Erythroblast (primary cell): ENCODE data around the gene IFI16.
"Not testable (repeated sequence)": the region's sequence is repeated elsewhere in the genome, so short reads cannot be mapped to it uniquely, and the experiment has no call there.

Experiments used
- DNase-seq, 2 experiments: peaks; one replicate each; lab custom pipeline; 2025; lab: John Stamatoyannopoulos, UW
- GATA1 ChIP-seq: IDR thresholded peaks from 2 replicates; pipeline ENCODE4 v1.6.1; 2011; ENCODE audit warnings: low read depth, mild to moderate bottlenecking, control low read depth, low read length, moderate library complexity
- POLR2A ChIP-seq: IDR thresholded peaks from 2 replicates; pipeline ENCODE4 v1.6.1; 2011; ENCODE audit warnings: mild to moderate bottlenecking, low read length

The IFI16 gene

GRCh38 chr1:159089184-159089791 lies 79.6 kb downstream of the IFI16 start:
- TF ChIP-seq GATA1 (no peak), POLR2A (no peak)
- DNase-seq = peak; percentile 23 to 61

DNA sequence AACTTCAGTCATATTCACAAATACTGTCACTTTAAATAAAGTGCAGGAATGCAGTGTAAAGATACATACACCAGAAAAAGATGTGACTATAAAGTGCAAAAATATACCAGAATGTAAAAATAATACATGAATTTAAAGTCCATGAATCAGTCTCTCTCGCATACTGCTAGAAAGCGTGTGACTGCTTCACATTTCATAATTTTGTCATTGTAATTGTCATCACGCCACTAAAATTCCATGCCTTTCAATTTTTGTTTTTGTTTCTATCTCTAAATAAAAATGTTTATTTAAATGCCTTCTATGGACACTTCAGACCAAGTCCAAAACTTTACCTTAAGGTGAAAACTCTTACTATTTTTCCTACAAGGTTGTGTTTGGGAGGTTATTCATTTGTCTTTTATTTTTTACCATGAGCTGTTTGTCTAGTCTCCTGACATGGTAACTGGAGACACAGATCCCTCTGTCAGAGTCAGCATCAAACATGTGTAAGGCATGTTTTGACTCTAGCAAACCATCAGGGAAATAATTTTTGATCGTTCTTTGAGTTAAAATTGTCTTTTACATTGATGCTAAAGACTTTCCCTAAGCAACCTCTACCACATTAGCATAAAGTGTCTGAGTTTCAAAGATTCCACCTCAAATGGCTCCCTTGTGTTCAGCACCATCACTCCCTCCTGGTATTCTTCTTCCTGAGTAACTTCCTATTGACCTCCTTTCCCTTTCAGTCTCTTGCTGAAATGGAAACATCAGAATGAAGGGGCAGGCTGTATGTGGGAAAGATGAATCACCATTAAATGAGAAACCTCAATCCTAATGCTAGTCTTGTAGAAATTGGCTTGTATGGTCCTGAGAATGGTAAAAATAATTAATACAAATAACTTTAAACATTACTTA lies 80.8 kb downstream of the IFI16 start:
- no peak for DNase-seq
- TF ChIP-seq GATA1 (no peak), POLR2A (no peak)

DNA sequence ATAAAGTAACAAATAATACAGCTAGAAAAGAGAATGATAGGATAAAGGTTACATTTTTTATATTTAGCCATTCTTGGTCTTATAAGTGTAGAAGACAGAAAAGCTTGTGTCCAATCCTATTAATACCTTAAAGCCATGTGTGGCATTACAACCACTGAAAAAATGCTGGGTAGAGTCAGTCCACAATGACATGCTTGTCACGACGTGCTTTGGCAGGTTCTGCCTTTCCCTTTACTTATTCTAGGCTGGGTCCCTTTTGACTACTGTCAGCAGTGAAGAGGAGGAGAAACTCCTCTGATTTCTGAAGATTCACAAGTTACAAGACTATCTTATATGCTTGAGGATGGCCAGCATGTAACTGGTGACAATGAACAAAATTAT lies 81.5 kb downstream of the IFI16 start:
- DNase-seq = no peak
- no peak for TF ChIP-seq POLR2A
- TF ChIP-seq GATA1 = no peak

GRCh38 chr1:159091607-159092031 lies 81.9 kb downstream of the IFI16 start:
- TF ChIP-seq POLR2A (no peak), GATA1 (no peak)
- no peak for DNase-seq

DNA sequence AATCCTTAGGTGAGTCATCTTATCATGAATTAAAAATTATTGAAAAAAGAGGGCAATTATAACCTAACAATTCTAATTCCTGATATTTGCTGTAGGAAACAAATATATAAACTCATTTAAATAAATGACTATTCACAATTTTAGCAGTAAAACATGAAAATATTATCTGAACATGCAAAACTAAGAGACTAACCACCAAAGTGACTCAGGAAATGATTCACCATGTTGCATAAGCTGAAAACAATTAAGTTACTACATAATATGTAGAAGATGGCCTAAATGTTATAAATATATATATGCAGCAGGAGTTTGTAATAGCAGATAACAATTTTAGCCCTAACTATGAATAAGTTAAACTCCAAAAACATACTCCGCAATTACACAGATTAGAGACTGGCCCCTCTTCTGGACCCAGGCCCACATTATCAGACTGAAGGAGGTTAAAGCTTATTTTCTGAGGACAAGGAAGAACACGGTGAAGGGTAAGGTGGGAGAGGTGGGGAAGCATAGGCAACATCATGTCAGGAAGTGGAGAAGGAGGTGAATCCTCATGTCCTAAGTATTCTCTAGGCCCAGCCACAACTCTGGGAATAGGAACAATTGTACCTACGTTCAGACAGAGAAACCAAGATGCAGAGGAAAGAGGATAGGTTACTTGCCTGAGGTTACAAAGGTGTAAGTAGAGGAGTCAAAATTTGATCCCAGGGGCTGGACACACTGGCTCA lies 82.5 kb downstream of the IFI16 start:
- DNase-seq = no peak
- no peak for TF ChIP-seq GATA1
- no peak for TF ChIP-seq POLR2A

DNA sequence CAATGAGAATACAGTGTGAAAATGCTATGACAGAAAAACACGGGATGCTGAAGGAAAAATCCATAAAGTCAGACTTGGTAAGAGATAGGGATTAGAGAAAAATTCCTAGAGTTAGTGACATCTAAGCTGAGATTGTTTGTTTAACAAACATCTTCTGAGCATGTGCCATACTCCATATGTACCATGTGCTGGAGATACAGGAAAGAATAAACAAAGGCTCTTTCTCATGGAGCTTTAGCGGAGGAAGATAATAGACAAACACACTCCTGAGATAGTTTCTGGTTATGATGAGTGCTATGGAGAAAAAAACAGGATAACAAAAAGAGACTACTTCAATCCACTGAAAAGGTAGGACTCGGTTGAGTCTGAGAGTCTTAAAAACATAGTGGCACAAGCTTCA lies 88.9 kb downstream of the IFI16 start:
- DNase-seq = no peak
- TF ChIP-seq GATA1 = no peak
- no peak for TF ChIP-seq POLR2A

DNA sequence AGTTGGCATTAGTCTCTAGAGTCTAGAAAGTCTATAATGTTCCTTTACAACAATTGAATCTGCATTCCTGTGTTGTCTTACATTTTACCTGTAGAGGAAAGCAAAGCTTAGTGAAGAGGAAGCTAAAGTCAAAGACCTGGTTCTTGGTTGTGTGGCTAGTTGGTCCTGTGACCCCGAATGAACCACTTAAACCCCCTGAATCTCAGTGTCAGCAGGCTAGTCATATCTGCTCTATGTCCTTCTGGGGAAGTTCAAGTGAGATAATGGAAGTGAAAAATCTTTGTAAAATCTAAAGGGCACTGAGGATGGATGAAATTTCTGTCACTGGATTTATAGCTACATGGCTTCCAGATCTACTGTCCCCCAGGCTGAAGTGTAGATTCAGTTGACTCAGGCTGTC lies 90.9 kb downstream of the IFI16 start:
- no peak for DNase-seq
- no peak for TF ChIP-seq POLR2A
- TF ChIP-seq GATA1 = no peak

GRCh38 chr1:159103021-159103420 lies 93.3 kb downstream of the IFI16 start:
- DNase-seq = not testable (repeated sequence)
